Smooth muscle cell (in vitro differentiated cells): ENCODE data around the gene GAPDHS. TPM values are rescaled to one million over a fixed set of nuclear protein-coding genes. Genes with fewer than 3 reads are reported as not detected.

Experiments used
- DNase-seq: peaks from one replicate; lab custom pipeline; 2025; ENCODE audit not compliant: unreplicated experiment; lab: John Stamatoyannopoulos, UW
- H2AFZ ChIP-seq: fragments of 200-600 bp; sonication (generic); 2 replicates; pipeline ENCODE4 v1.6.0; 2016; ENCODE audit warnings: antibody characterized with exemption, low read depth, mild to moderate bottlenecking
- H3F3A ChIP-seq: fragments of 200-600 bp; sonication (generic); 2 replicates; pipeline ENCODE4 v1.6.0; 2017; ENCODE audit warnings: antibody characterized with exemption, low read depth
- H3K27ac ChIP-seq: fragments of 200-600 bp; sonication (generic); 2 replicates; pipeline ENCODE4 v1.5.1; 2016; ENCODE audit warnings: low read depth, mild to moderate bottlenecking
- H3K27me3 ChIP-seq: fragments of 200-600 bp; sonication (generic); 2 replicates; pipeline ENCODE4 v1.6.1; 2016; ENCODE audit warnings: low read depth, mild to moderate bottlenecking
- H3K36me3 ChIP-seq: fragments of 200-600 bp; sonication (generic); 2 replicates; pipeline ENCODE4 v1.5.1; 2016; ENCODE audit warnings: low read depth
- H3K4me1 ChIP-seq: fragments of 200-600 bp; sonication (generic); 2 replicates; pipeline ENCODE4 v1.5.1; 2016; ENCODE audit warnings: low read depth
- H3K4me2 ChIP-seq: fragments of 200-600 bp; sonication (generic); 2 replicates; pipeline ENCODE4 v1.6.0; 2016; ENCODE audit warnings: mild to moderate bottlenecking
- H3K4me3 ChIP-seq: fragments of 200-600 bp; sonication (generic); 2 replicates; pipeline ENCODE4 v1.5.1; 2016; ENCODE audit warnings: mild to moderate bottlenecking
- H3K79me2 ChIP-seq: fragments of 200-600 bp; sonication (generic); 2 replicates; pipeline ENCODE4 v1.6.0; 2016; ENCODE audit warnings: low read depth, mild to moderate bottlenecking
- H3K9ac ChIP-seq: fragments of 200-600 bp; sonication (generic); 2 replicates; pipeline ENCODE4 v1.6.0; 2016; ENCODE audit warnings: low read depth
- H3K9me3 ChIP-seq: fragments of 200-600 bp; sonication (generic); replicated peaks from 2 replicates; pipeline ENCODE4 v1.5.1; 2016; ENCODE audit warnings: low read depth
- H4K20me1 ChIP-seq: fragments of 200-600 bp; sonication (generic); 2 replicates; pipeline ENCODE4 v1.6.0; 2016; ENCODE audit warnings: low read depth
- WGBS: methylation state at CpG from one replicate; pipeline ENCODE4 v1.1.7; 2016; ENCODE audit warnings: low lambda C conversion rate; 5-methylcytosine and 5-hydroxymethylcytosine counted together
- polyA plus RNA-seq: library from polyadenylated mRNA; unstranded; fragments of >200 nt; fragmentation: Nextera tagmentation; extraction: Ambion mirVana; gene quantifications from 2 replicates; pipeline ENCODE4 v1.2.1, GENCODE V29; 2016
- total RNA-seq: library from RNA; depleted of rRNA; stranded (reverse); fragments of >200 nt; gene quantifications from 2 replicates; pipeline ENCODE4 v1.2.3, GENCODE V29; 2014
- TF ChIP-seq, protein P1 (sequence below): fragments of 200-600 bp; sonication (generic); IDR thresholded peaks from 2 replicates; pipeline ENCODE4 v1.5.1; 2017; ENCODE audit warnings: borderline replicate concordance, mild to moderate bottlenecking, antibody characterized with exemption; ENCODE audit not compliant: insufficient read depth, poor library complexity, severe bottlenecking

The GAPDHS gene
- total and polyA plus RNA-seq, 2 experiments from 2014 or later, result 0.16 TPM; not detected in 1

DNA sequence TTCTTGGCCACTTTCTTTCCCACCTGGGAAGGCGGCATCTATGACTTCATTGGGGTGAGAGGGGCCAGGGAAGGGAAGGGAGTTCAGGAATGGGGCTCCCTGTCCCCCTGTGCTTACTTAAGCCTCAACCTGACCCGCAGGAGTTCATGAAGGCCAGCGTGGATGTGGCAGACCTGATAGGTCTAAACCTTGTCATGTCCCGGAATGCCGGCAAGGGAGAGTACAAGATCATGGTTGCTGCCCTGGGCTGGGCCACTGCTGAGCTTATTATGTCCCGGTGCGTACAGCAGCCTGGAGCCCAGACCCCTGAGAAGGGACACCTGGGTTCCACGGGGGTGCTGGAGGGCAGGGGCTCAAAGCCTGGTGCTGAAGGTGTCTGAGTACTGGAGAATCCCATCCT is 13.3 kb downstream of the GAPDHS start:
- no peaks in the 10 kb centered on the region for H4K20me1 ChIP-seq
- no peaks in the 10 kb centered on the region for H3K36me3 ChIP-seq
- H3F3A ChIP-seq, result no peaks in the 10 kb centered on the region
- H3K79me2 ChIP-seq, result peaks cover 11% of the 10 kb centered on the region
- no peaks in the 10 kb centered on the region for H3K9me3 ChIP-seq
- peak overlapping the region; percentile 98 for H3K4me2 ChIP-seq
- H3K9ac ChIP-seq, result peak overlapping the region; percentile 88
- H3K27me3 ChIP-seq, result no peaks in the 10 kb centered on the region
- no peak for DNase-seq
- H3K4me1 ChIP-seq, result peaks cover 15% of the 10 kb centered on the region
- H3K27ac ChIP-seq, result no peak overlapping the region
- H2AFZ ChIP-seq, result no peak overlapping the region
- TF ChIP-seq, protein P1, sequence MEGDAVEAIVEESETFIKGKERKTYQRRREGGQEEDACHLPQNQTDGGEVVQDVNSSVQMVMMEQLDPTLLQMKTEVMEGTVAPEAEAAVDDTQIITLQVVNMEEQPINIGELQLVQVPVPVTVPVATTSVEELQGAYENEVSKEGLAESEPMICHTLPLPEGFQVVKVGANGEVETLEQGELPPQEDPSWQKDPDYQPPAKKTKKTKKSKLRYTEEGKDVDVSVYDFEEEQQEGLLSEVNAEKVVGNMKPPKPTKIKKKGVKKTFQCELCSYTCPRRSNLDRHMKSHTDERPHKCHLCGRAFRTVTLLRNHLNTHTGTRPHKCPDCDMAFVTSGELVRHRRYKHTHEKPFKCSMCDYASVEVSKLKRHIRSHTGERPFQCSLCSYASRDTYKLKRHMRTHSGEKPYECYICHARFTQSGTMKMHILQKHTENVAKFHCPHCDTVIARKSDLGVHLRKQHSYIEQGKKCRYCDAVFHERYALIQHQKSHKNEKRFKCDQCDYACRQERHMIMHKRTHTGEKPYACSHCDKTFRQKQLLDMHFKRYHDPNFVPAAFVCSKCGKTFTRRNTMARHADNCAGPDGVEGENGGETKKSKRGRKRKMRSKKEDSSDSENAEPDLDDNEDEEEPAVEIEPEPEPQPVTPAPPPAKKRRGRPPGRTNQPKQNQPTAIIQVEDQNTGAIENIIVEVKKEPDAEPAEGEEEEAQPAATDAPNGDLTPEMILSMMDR, result no peak
- WGBS, result 96% methylated on average over 8 of the region's 8 CpGs
- H3K4me3 ChIP-seq, result peak overlapping the region; percentile 88

DNA sequence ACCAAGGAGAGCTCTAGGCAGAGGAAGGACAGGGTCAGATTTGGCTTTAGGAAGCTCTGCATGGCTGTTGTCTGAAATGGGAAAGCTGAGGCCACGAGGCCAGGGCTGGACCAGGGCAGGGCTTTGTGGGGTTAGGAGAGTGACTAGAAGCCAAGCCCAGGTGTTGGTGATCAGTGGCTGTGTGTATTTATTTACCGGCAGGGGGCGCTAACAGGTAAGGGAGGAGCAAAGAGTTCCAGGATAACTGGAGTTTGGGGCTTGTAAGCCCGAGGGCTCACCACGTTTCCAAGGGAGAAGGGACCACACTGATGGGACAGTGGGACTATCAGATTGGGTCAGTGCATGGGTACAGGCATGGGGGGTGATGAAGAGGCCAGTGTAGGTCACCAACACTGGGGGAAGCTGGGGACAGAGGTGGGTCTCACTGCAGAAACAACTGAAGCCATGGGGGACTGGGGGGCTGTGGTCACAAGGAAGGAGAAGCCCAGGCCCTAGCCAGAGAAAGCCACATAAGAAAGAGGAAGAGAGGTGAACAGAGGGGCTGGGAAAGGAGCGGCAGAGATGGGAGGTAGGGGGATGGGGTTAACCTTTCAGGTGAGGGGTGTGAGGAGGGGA is 16.0 kb downstream of the GAPDHS start:
- no peaks in the 10 kb centered on the region for H3K27me3 ChIP-seq
- DNase-seq, result no peak
- no peaks in the 10 kb centered on the region for H4K20me1 ChIP-seq
- no peak overlapping the region for H3K4me3 ChIP-seq
- no peaks in the 10 kb centered on the region for H3K36me3 ChIP-seq
- H3K9me3 ChIP-seq, result no peaks in the 10 kb centered on the region
- H3K4me1 ChIP-seq, result peaks cover 14% of the 10 kb centered on the region
- H2AFZ ChIP-seq, result no peak overlapping the region
- H3K27ac ChIP-seq, result no peak overlapping the region
- no peak overlapping the region for H3K9ac ChIP-seq
- TF ChIP-seq, protein P1, result peak; percentile 71
- 28% methylated on average over 6 of the region's 6 CpGs for whole genome bisulfite sequencing
- H3F3A ChIP-seq, result no peaks in the 10 kb centered on the region
- H3K4me2 ChIP-seq, result no peak overlapping the region
- H3K79me2 ChIP-seq, result peaks cover 11% of the 10 kb centered on the region

DNA sequence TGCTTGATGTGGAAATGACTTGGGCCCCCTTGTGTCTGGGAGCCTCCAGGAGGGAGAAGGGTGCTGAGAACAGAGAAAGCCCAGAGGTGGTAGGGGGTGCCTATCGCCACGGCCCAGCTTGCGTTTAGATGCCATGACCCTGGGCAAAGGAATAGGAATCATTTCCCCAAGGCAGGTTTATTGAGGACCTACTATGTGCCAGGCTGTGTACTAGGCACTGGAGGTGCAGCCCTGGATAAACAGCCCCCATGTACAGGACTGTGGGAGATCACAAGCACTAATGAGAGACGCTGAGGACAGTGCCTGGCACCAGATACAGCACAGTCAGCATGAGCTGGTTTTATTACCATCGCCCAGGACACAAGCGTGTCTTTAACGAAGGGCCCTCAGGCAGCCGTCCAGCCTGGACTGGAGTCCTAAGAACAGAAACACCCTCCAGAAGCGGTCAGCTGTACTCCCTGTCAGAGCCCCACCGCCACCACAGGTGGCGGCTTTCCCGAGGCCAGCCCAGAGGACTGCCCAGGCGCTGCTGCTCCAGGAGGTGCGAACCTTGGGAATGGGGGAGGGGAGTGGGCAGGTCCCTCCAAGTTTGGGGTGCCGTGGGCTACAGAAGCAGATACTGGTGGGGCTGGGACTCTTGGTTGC is 16.7 kb downstream of the GAPDHS start:
- Histone ChIP-seq H3K79me2 (peaks cover 11% of the 10 kb centered on the region), H3K4me1 (peaks cover 8% of the 10 kb centered on the region), H3K36me3 (no peaks in the 10 kb centered on the region), H3K4me3 (no peak overlapping the region), H4K20me1 (no peaks in the 10 kb centered on the region), H3K9ac (no peak overlapping the region), H3K9me3 (no peaks in the 10 kb centered on the region), H2AFZ (no peak overlapping the region), H3K27me3 (no peaks in the 10 kb centered on the region), H3K4me2 (no peak overlapping the region), H3K27ac (no peak overlapping the region), H3F3A (no peaks in the 10 kb centered on the region)
- no peak for DNase-seq
- WGBS, result 93% methylated on average over 15 of the region's 15 CpGs
- TF ChIP-seq, protein P1, result no peak
